ENCODE measurements around the gene MEN1. TPM values are rescaled to one million over a fixed set of nuclear protein-coding genes. Genes with fewer than 3 reads are reported as not detected.

Gene MEN1
- total and polyA plus RNA-seq, 4 donors, result 9.1 to 18.8 (median 16.3) TPM

GRCh38 chr11:64801561-64802369 lies 8.6 kb downstream of the MEN1 start:
- DNase-seq (no peak), ATAC-seq (ENCODE audit: low FRiP score) (no peak)
- Histone ChIP-seq H3K9me3 (ENCODE audit: control insufficient read depth, low read length) (no peaks in the 10 kb centered on the region), H3K4me1 (ENCODE audit: control insufficient read depth in 1 of 2, insufficient read depth in 2 of 2, low read length in 2 of 2) (no peaks in the 10 kb centered on the region), H3K4me3 (ENCODE audit: low read length in 2 of 2) (no peak overlapping the region), H3K36me3 (ENCODE audit: control insufficient read depth in 1 of 2, insufficient read depth in 2 of 2, low read length in 1 of 2) (no peaks in the 10 kb centered on the region), H3K27ac (ENCODE audit: low read depth in 1 of 2, low read length in 2 of 2) (peak overlapping the region in 1 of 2 donors; percentile 25), H3K27me3 (ENCODE audit: control insufficient read depth in 1 of 2, insufficient read depth in 2 of 2, low read length in 1 of 2) (no peaks in the 10 kb centered on the region)
- WGBS, 2 donors, result 54 to 59% methylated on average over 13 of the region's 13 CpGs
- intact Hi-C loops (cut with DNase I), result no loop called here

GRCh38 chr11:64801158-64801464 lies 9.2 kb downstream of the MEN1 start:
- no peaks in the 10 kb centered on the region for H3K36me3 ChIP-seq (ENCODE audit: control insufficient read depth in 1 of 2, insufficient read depth in 2 of 2, low read length in 1 of 2)
- intact Hi-C loops (cut with DNase I), result no loop called here
- no peak for DNase-seq
- ATAC-seq (ENCODE audit: low FRiP score), result no peak
- no peaks in the 10 kb centered on the region for H3K4me1 ChIP-seq (ENCODE audit: control insufficient read depth in 1 of 2, insufficient read depth in 2 of 2, low read length in 2 of 2)
- H3K27ac ChIP-seq (ENCODE audit: low read depth in 1 of 2, low read length in 2 of 2), result no peak overlapping the region
- no peaks in the 10 kb centered on the region for H3K9me3 ChIP-seq (ENCODE audit: control insufficient read depth, low read length)
- no peak overlapping the region for H3K4me3 ChIP-seq (ENCODE audit: low read length in 2 of 2)
- 72 to 73% methylated on average over 9 of the region's 9 CpGs for WGBS, 2 donors
- no peaks in the 10 kb centered on the region for H3K27me3 ChIP-seq (ENCODE audit: control insufficient read depth in 1 of 2, insufficient read depth in 2 of 2, low read length in 1 of 2)

- H3K27ac ChIP-seq (ENCODE audit: low read depth in 1 of 2, low read length in 2 of 2), result no peak overlapping the region
- intact Hi-C loops (cut with DNase I), result no loop called here
These were observed 9.8 kb downstream of the MEN1 start for GRCh38 chr11:64800303-64801157.

GRCh38 chr11:64799623-64800302 lies 10.6 kb downstream of the MEN1 start:
- DNase-seq (peak in 1 of 2 donors; percentile 32), ATAC-seq (ENCODE audit: low FRiP score) (no peak)
- H3K27ac ChIP-seq (ENCODE audit: low read depth in 1 of 2, low read length in 2 of 2), result no peak overlapping the region
- 62 to 65% methylated on average over 14 of the region's 14 CpGs for WGBS, 2 donors
- H3K9me3 ChIP-seq (ENCODE audit: control insufficient read depth, low read length), result no peaks in the 10 kb centered on the region
- H3K4me3 ChIP-seq (ENCODE audit: low read length in 2 of 2), result no peak overlapping the region
- H3K4me1 ChIP-seq (ENCODE audit: control insufficient read depth in 1 of 2, insufficient read depth in 2 of 2, low read length in 2 of 2), result no peaks in the 10 kb centered on the region
- no peaks in the 10 kb centered on the region for H3K27me3 ChIP-seq (ENCODE audit: control insufficient read depth in 1 of 2, insufficient read depth in 2 of 2, low read length in 1 of 2)
- intact Hi-C loops (cut with DNase I), result no loop called here
- no peaks in the 10 kb centered on the region for H3K36me3 ChIP-seq (ENCODE audit: control insufficient read depth in 1 of 2, insufficient read depth in 2 of 2, low read length in 1 of 2)

More at GRCh38 chr11:64800303-64801157, 9.8 kb downstream of the MEN1 start:
- Histone ChIP-seq H3K4me1 (ENCODE audit: control insufficient read depth in 1 of 2, insufficient read depth in 2 of 2, low read length in 2 of 2) (no peaks in the 10 kb centered on the region), H3K4me3 (ENCODE audit: low read length in 2 of 2) (no peak overlapping the region), H3K36me3 (ENCODE audit: control insufficient read depth in 1 of 2, insufficient read depth in 2 of 2, low read length in 1 of 2) (no peaks in the 10 kb centered on the region), H3K9me3 (ENCODE audit: control insufficient read depth, low read length) (no peaks in the 10 kb centered on the region), H3K27me3 (ENCODE audit: control insufficient read depth in 1 of 2, insufficient read depth in 2 of 2, low read length in 1 of 2) (no peaks in the 10 kb centered on the region)
- ATAC-seq (ENCODE audit: low FRiP score) (no peak), DNase-seq (no peak)
- WGBS, 2 donors, result 83 to 89% methylated on average over 25 to 26 of the region's 26 CpGs

- H3K4me1 ChIP-seq (ENCODE audit: control insufficient read depth in 1 of 2, insufficient read depth in 2 of 2, low read length in 2 of 2), result no peaks in the 10 kb centered on the region
- no peak for ATAC-seq (ENCODE audit: low FRiP score)
- no peaks in the 10 kb centered on the region for H3K36me3 ChIP-seq (ENCODE audit: control insufficient read depth in 1 of 2, insufficient read depth in 2 of 2, low read length in 1 of 2)
- H3K9me3 ChIP-seq (ENCODE audit: control insufficient read depth, low read length), result no peaks in the 10 kb centered on the region
- peak in 1 of 2 donors; percentile 33 for DNase-seq
- 76 to 83% methylated on average over 7 of the region's 7 CpGs for WGBS, 2 donors
- no peak overlapping the region for H3K4me3 ChIP-seq (ENCODE audit: low read length in 2 of 2)
- no peaks in the 10 kb centered on the region for H3K27me3 ChIP-seq (ENCODE audit: control insufficient read depth in 1 of 2, insufficient read depth in 2 of 2, low read length in 1 of 2)
- intact Hi-C loops (cut with DNase I), result no loop called here
- no peak overlapping the region for H3K27ac ChIP-seq (ENCODE audit: low read depth in 1 of 2, low read length in 2 of 2)
These were observed 11.1 kb downstream of the MEN1 start for GRCh38 chr11:64799256-64799622.

GRCh38 chr11:64796757-64797541 lies 13.4 kb downstream of the MEN1 start:
- 85 to 90% methylated on average over 17 to 19 of the region's 19 CpGs for WGBS, 2 donors
- intact Hi-C loops (cut with DNase I), result no loop called here
- Histone ChIP-seq H3K27ac (ENCODE audit: low read depth in 1 of 2, low read length in 2 of 2) (no peak overlapping the region), H3K27me3 (ENCODE audit: control insufficient read depth in 1 of 2, insufficient read depth in 2 of 2, low read length in 1 of 2) (no peaks in the 10 kb centered on the region), H3K9me3 (ENCODE audit: control insufficient read depth, low read length) (no peaks in the 10 kb centered on the region), H3K4me1 (ENCODE audit: control insufficient read depth in 1 of 2, insufficient read depth in 2 of 2, low read length in 2 of 2) (no peaks in the 10 kb centered on the region), H3K4me3 (ENCODE audit: low read length in 2 of 2) (no peak overlapping the region), H3K36me3 (ENCODE audit: control insufficient read depth in 1 of 2, insufficient read depth in 2 of 2, low read length in 1 of 2) (no peaks in the 10 kb centered on the region)
- DNase-seq (peak; percentile 38 to 73), ATAC-seq (ENCODE audit: low FRiP score) (no peak)

GRCh38 chr11:64796047-64796756 lies 14.1 kb downstream of the MEN1 start:
- H3K4me3 ChIP-seq (ENCODE audit: low read length in 2 of 2), result no peak overlapping the region
- H3K27me3 ChIP-seq (ENCODE audit: control insufficient read depth in 1 of 2, insufficient read depth in 2 of 2, low read length in 1 of 2), result no peaks in the 10 kb centered on the region
- ATAC-seq (ENCODE audit: low FRiP score) (no peak), DNase-seq (peak in 1 of 2 donors; percentile 74)
- H3K36me3 ChIP-seq (ENCODE audit: control insufficient read depth in 1 of 2, insufficient read depth in 2 of 2, low read length in 1 of 2), result no peaks in the 10 kb centered on the region
- no peaks in the 10 kb centered on the region for H3K9me3 ChIP-seq (ENCODE audit: control insufficient read depth, low read length)
- 76 to 83% methylated on average over 19 of the region's 19 CpGs for WGBS, 2 donors
- intact Hi-C loops (cut with DNase I), result no loop called here
- H3K4me1 ChIP-seq (ENCODE audit: control insufficient read depth in 1 of 2, insufficient read depth in 2 of 2, low read length in 2 of 2), result no peaks in the 10 kb centered on the region
- no peak overlapping the region for H3K27ac ChIP-seq (ENCODE audit: low read depth in 1 of 2, low read length in 2 of 2)

GRCh38 chr11:64794526-64794925 lies 15.8 kb downstream of the MEN1 start:
- intact Hi-C loops (cut with DNase I), result no loop called here
- Histone ChIP-seq H3K36me3 (ENCODE audit: control insufficient read depth in 1 of 2, insufficient read depth in 2 of 2, low read length in 1 of 2) (peaks cover 0 to 3% of the 10 kb centered on the region in 2 donors), H3K4me3 (ENCODE audit: low read length in 2 of 2) (no peak overlapping the region), H3K27ac (ENCODE audit: low read depth in 1 of 2, low read length in 2 of 2) (no peak overlapping the region), H3K27me3 (ENCODE audit: control insufficient read depth in 1 of 2, insufficient read depth in 2 of 2, low read length in 1 of 2) (no peaks in the 10 kb centered on the region), H3K9me3 (ENCODE audit: control insufficient read depth, low read length) (no peaks in the 10 kb centered on the region), H3K4me1 (ENCODE audit: control insufficient read depth in 1 of 2, insufficient read depth in 2 of 2, low read length in 2 of 2) (no peaks in the 10 kb centered on the region)
- WGBS, 2 donors, result 92 to 97% methylated on average over 10 of the region's 10 CpGs
- no peak for DNase-seq
- no peak for ATAC-seq (ENCODE audit: low FRiP score)

Measured in aorta (tissue), 5 donors.